GM10248 (cell line): ENCODE results near the gene ATP5F1E.

Source experiments
- CTCF ChIA-PET: fragments of 300-600 bp; sonication (Branson Sonifier 250); formaldehyde crosslinking; extraction: SDS; loops from one replicate; lab custom pipeline; 2021; ENCODE audit warnings: antibody characterized with exemption; lab: Yijun Ruan, JAX
- POLR2A ChIA-PET: fragments of 350-650 bp; sonication (Branson Sonifier 250); formaldehyde crosslinking; extraction: SDS; loops from one replicate; lab custom pipeline; 2020; ENCODE audit warnings: antibody characterized with exemption; lab: Yijun Ruan, JAX
- DNase-seq: peaks from one replicate; pipeline ENCODE4 v3.0.0; 2012; ENCODE audit errors: extremely low spot score
- TF ChIP-seq, protein P1 (sequence below): IDR thresholded peaks from 2 replicates; pipeline ENCODE4 v1.5.1; 2012; ENCODE audit warnings: mild to moderate bottlenecking, low read depth; ENCODE audit errors: extremely low read depth, missing control alignments, control extremely low read depth

Gene ATP5F1E

DNA sequence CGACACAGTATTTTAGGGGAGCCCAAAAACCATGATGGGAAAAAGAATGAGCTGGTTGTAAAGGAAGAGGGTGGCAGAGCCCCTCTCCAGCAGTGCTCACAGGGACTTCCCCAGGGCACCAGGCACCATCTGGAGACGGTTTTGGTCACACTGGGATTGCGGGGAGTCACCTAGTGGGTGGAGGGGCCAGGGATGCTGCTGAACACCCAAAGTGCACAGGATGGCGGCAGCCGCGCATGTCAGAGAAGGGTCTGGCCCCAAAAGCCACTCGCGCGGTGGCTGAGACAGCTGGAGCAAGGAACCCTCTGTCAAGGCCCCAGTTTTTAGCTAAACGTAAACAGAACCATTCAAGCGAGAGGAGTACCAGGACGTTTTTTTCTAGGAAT lies 35.9 kb downstream of the ATP5F1E start:
- CTCF ChIA-PET: interaction anchor here (1.5 to 1.9 kb wide), 2 partner anchors 9 to 14 kb away, joined by 6 read pairs; no protein-coding TSS in a partner anchor

DNA sequence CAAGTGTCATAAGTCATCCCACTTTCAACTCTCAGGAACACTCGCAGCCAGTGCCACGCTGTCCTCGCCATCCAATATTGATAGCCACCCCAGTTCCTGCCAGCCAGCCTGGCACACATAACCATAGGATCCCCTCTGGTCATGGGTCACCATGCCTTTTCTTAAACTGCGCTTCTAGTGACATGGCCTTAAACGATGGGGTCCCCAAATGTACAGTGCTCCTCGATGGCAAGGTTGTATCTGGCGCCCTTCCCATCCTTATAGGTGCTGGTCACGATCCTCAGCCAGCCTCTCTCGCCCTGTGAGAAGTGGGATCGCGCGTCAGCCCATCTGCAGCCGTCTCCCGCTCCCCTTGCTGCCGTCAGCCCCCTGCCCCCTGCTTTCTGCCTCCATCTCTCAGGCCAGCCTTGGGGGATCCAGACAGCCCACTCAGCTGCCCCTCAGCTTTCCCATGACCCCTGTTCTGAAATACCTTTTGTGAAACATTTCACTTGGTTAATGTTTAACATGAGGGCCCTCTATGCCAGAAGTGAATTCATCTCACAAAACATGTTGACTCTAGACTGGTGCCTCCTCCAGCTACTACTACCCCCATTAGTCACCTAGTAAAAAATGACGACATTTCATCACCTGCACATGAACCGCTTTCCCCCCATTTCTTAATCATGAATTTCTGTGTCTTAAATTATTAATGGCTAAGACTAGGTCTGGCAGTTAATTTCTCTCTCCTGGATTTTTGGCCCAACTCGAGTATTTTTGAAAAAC lies 36.5 kb downstream of the ATP5F1E start:
- ChIA-PET POLR2A (no interaction called here), CTCF (interaction anchor here (1.5 to 1.9 kb wide), 2 partner anchors 9 to 13 kb away, joined by 6 read pairs; no protein-coding TSS in a partner anchor)
- DNase-seq: no peak
- TF ChIP-seq, protein P1, sequence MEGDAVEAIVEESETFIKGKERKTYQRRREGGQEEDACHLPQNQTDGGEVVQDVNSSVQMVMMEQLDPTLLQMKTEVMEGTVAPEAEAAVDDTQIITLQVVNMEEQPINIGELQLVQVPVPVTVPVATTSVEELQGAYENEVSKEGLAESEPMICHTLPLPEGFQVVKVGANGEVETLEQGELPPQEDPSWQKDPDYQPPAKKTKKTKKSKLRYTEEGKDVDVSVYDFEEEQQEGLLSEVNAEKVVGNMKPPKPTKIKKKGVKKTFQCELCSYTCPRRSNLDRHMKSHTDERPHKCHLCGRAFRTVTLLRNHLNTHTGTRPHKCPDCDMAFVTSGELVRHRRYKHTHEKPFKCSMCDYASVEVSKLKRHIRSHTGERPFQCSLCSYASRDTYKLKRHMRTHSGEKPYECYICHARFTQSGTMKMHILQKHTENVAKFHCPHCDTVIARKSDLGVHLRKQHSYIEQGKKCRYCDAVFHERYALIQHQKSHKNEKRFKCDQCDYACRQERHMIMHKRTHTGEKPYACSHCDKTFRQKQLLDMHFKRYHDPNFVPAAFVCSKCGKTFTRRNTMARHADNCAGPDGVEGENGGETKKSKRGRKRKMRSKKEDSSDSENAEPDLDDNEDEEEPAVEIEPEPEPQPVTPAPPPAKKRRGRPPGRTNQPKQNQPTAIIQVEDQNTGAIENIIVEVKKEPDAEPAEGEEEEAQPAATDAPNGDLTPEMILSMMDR: no peak

More for the DNA sequence above, 35.9 kb downstream of the ATP5F1E start:
- POLR2A ChIA-PET: no interaction called here
- TF ChIP-seq, protein P1: no peak
- no peak for DNase-seq

DNA sequence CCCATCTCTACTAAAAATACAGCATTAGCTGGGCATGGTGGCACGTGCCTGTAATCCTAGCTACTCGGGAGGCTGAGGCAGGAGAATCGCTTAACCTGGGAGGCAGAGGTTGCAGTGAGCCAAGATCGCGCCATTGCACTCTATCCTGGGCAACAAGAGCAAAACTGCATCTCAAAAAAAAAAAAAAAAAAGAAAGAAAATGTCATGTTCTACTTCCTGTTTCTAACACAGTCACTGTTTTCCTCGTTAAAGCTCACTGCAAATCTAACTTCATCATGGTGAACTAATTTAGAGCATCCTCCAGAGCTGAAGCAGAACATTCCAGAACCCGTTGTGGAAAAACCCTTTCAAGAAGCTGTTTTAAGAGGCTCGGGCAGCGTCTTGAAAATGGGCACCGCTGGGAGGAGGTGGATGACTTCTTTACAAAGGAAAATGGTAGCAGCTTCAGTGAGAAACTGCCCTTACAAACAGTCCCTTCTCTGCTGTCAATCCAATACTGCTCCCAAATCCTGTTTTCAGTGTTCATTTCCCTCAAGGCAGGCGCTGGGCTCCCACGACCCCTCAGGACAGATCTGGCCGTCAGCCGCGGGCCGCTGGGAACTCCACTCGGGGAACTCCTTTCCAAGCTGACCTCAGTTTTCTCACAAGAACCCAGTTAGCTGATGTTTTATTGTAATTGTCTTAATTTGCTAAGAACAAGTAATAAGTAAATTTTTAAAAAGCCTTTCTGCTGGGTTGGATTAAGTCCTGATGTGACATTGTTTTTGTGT lies 37.6 kb downstream of the ATP5F1E start:
- POLR2A ChIA-PET: interaction anchor here (0.7 kb wide), 1 partner anchor 218 kb away, joined by 7 read pairs; no protein-coding TSS in a partner anchor
- CTCF ChIA-PET: no interaction called here
- no peak for DNase-seq
- TF ChIP-seq, protein P1: no peak

DNA sequence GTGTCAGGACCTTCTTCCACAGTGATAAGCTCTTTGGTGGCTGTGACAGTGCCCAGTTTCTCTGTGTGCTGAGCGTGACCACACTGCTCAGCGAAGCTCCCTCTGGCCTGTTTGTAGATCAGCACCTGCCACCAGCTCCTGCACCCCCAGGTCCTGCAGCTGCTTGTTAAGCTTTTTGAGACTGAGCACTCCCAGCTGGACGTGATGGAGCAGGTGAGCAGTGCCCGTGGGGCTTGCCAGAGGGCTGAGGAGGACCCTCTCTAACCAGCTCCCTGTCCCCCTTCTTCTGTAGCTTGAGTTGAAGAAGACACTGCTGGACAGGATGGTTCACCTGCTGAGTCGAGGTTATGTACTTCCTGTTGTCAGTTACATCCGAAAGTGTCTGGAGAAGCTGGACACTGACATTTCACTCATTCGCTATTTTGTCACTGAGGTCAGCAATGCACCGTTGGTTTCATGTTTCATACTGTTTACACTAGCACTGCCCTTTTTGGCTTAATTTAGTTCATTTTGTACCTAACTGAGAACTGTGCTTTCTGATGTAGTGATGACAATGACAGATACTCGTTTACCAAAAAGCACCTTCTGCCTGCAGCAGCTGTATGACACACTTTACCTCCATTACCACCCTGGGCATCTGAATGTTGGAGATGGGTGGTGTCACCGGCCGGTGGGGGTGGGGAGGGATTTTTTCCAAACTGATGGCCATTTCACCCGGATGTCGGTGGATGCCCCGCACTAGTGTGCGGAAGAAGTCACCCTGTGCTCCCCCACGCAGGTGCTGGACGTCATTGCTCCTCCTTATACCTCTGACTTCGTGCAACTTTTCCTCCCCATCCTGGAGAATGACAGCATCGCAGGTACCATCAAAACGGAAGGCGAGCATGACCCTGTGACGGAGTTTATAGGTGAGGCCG lies 38.5 kb downstream of the ATP5F1E start:
- POLR2A ChIA-PET: interaction anchor here (0.6 to 1.1 kb wide), 6 partner anchors 10 to 177 kb away, joined by 3 to 6 read pairs (median 3); partner anchors contain the start of gene NELFCD
- CTCF ChIA-PET: interaction anchor here (0.8 to 1.6 kb wide), 3 partner anchors 12 to 123 kb away, joined by 3 to 8 read pairs (median 3); partner anchors contain the start of gene NELFCD
- no peak for DNase-seq
- TF ChIP-seq, protein P1: no peak

DNA sequence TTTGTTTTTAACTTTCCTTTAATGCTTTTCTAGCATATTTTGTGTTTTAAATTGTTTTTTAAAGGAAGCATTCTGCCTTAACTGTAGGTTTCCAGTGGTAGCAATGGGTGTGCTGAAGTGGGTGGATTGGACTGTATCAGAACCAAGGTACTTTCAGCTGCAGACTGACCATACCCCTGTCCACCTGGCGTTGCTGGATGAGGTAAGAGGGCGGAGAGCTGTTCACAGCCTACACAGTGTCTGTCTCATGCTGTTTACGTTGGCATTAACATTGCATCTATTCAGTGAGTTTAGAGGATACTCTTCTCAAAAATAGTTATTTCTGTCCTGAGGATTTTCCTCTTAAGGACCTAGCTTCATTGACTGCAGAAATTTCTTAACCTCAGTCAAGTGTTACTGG lies 39.2 kb downstream of the ATP5F1E start:
- ChIA-PET CTCF (interaction anchor here (0.8 to 1.6 kb wide), 3 partner anchors 11 to 123 kb away, joined by 3 to 8 read pairs (median 3); partner anchors contain the start of gene NELFCD), POLR2A (interaction anchor here (0.6 to 1.1 kb wide), 5 partner anchors 11 to 103 kb away, joined by 3 to 6 read pairs (median 4); partner anchors contain the start of gene NELFCD)
- TF ChIP-seq, protein P1: no peak
- DNase-seq: no peak
